Nephron progenitor cell (in vitro differentiated cells): ENCODE data around the gene LCN10.
"Not testable (repeated sequence)": the region's sequence is repeated elsewhere in the genome, so short reads cannot be mapped to it uniquely, and the experiment has no call there.

ENCODE experiments used
- DNase-seq: peaks from one replicate; pipeline ENCODE4 v3.0.0; 2021
- H3K27ac Mint-ChIP-seq: 2 replicates; pipeline ENCODE4 v1.8.0; 2021; ENCODE audit warnings: mild to moderate bottlenecking, moderate library complexity, mixed read lengths
- H3K27me3 Mint-ChIP-seq: 2 replicates; pipeline ENCODE4 v1.8.0; 2021; ENCODE audit warnings: mild to moderate bottlenecking, low read depth, mixed read lengths; ENCODE audit not compliant: poor library complexity
- H3K36me3 Mint-ChIP-seq: 2 replicates; pipeline ENCODE4 v1.8.0; 2021; ENCODE audit warnings: low read depth, mixed read lengths
- H3K4me1 Mint-ChIP-seq: 2 replicates; pipeline ENCODE4 v1.8.0; 2021; ENCODE audit warnings: mixed read lengths
- H3K4me3 Mint-ChIP-seq: 2 replicates; pipeline ENCODE4 v1.8.0; 2021; ENCODE audit warnings: mild to moderate bottlenecking, moderate library complexity, mixed read lengths
- H3K9me3 Mint-ChIP-seq: 2 replicates; pipeline ENCODE4 v1.8.0; 2021; ENCODE audit warnings: mild to moderate bottlenecking, moderate library complexity, mixed read lengths
- CTCF ChIP-seq: fragments of 200-600 bp; sonication (generic); IDR thresholded peaks from 2 replicates; pipeline ENCODE4 v1.5.0; 2021; ENCODE audit warnings: antibody characterized with exemption

Gene LCN10

DNA sequence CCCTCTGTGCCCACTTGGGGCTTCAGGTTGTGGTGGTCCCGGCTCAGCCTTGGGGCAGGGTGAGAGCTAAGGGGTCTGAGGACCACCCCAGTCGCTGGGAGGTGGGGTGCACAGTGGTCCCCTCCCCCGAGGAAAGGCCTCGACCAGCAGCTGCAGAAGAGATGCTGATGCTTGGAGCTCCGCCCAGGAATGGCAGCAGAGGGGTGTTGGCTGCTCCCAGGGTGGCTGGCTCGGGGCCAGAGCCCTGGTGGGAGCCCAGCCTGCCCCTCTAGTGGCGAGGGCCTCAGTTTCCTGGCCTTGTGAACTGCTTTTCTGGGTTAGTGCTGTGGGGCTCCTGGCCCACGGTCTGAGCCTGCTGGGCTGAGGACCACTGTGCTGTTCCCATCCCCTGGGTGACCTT lies 29.2 kb downstream of the LCN10 start:
- Mint-ChIP-seq H3K9me3 (no peaks in the 10 kb centered on the region), H3K27ac (no peak overlapping the region), H3K4me3 (peak overlapping the region; percentile 81), H3K27me3 (peaks cover 12% of the 10 kb centered on the region), H3K36me3 (no peaks in the 10 kb centered on the region), H3K4me1 (peaks cover 25% of the 10 kb centered on the region)
- no peak for DNase-seq
- no peak for TF ChIP-seq CTCF

GRCh38 chr9:136712690-136713544 lies 29.8 kb downstream of the LCN10 start:
- peaks cover 17% of the 10 kb centered on the region for H3K27me3 Mint-ChIP-seq
- DNase-seq = peak; percentile 64
- H3K36me3 Mint-ChIP-seq = no peaks in the 10 kb centered on the region
- no peaks in the 10 kb centered on the region for H3K9me3 Mint-ChIP-seq
- peaks cover 29% of the 10 kb centered on the region for H3K4me1 Mint-ChIP-seq
- no peak overlapping the region for H3K27ac Mint-ChIP-seq
- TF ChIP-seq CTCF = no peak
- peak overlapping the region; percentile 81 for H3K4me3 Mint-ChIP-seq

GRCh38 chr9:136711751-136712689 lies 30.7 kb downstream of the LCN10 start, which contains the start of gene DIPK1B:
DIPK1B (plus strand) TSS chr9:136712572; CDS start chr9:136712666, 94 bp downstream.
- H3K4me1 Mint-ChIP-seq = peaks cover 30% of the 10 kb centered on the region
- peak within 1 kb of the TSS; percentile 84 for H3K4me3 Mint-ChIP-seq
- no peak within 1 kb of the TSS for H3K27ac Mint-ChIP-seq
- no peak for TF ChIP-seq CTCF
- peak; percentile 83 for DNase-seq
- H3K9me3 Mint-ChIP-seq = no peaks in the 10 kb centered on the region
- no peaks in the 10 kb centered on the region for H3K36me3 Mint-ChIP-seq
- H3K27me3 Mint-ChIP-seq = peaks cover 19% of the 10 kb centered on the region

DNA sequence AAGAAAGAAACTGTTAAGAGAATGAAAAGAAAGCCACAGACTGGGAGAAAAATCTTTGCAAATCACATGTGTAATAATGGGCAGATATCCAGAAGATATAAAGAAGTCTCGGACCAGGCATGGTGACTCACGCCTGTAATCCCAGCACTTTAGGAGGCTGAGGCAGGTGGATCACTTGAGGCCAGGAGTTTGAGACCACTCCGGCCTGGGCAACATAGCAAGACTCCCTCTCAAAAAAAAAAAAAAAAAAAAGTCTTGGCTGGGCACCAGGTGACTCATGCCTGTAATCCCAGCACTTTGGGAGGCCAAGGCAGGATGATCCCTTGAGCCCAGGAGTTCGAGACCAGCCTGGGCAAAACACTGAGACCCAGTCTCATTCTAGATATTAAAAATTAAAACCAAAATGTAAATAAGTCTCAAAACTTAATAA lies 31.5 kb downstream of the LCN10 start:
- not testable (repeated sequence) for H3K27ac Mint-ChIP-seq

DNA sequence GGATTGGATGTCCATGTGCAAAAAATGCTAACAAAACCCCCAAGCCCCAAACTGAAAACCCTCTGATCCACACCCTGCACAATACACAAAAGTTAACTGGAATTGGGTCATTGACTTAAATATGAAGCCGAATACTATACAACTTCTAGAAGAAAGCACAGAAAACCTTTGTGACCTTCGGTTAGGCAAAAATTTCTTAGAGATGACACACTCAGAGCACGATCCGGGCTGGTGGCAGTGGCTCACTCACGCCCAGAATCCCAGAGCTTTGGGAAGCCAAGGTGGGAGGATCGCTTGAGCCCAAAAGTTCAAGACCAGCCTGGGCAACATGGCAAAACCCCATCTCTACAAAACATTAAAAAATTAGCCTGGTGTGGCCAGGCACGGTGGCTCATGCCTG lies 32.2 kb downstream of the LCN10 start:
- TF ChIP-seq CTCF = no peak
- H3K9me3 Mint-ChIP-seq = no peaks in the 10 kb centered on the region
- H3K4me1 Mint-ChIP-seq = peaks cover 24% of the 10 kb centered on the region
- no peak for DNase-seq
- peak overlapping the region; percentile 84 for H3K4me3 Mint-ChIP-seq
- H3K27me3 Mint-ChIP-seq = peaks cover 24% of the 10 kb centered on the region
- no peaks in the 10 kb centered on the region for H3K36me3 Mint-ChIP-seq
- H3K27ac Mint-ChIP-seq = no peak overlapping the region

More for the DNA sequence above, 31.5 kb downstream of the LCN10 start:
- H3K4me1 Mint-ChIP-seq = peaks cover 30% of the 10 kb centered on the region
- peak overlapping the region; percentile 84 for H3K4me3 Mint-ChIP-seq
- not testable (repeated sequence) for DNase-seq, H3K9me3 Mint-ChIP-seq, H3K36me3 Mint-ChIP-seq
- H3K27me3 Mint-ChIP-seq = peaks cover 20% of the 10 kb centered on the region
